Measurements from ENCODE around the gene GPR107.

The GPR107 gene

GRCh38 chr9:130054325-130054786 lies 650 bp downstream of the GPR107 start:
- no peak for DNase-seq (ENCODE audit: low read depth)

DNA sequence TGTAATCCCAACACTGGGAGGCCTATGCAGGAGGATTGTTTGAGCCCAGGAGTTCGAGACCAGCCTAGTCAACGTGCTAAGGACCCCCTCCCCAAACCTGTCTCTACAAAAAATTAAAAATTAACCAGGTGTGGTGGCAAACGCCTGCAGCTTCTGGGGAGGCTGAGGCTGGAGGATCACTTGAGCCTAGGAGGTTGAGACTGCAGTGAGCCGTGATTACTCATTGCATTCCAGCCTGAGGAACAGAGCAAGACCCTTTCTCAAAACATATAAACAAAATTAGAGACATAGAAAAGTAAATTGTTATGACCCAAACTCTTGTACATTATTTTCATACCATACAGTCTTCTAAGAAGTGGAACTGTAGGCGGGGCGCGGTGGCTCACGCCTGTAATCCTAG lies 1.1 kb downstream of the GPR107 start:
- DNase-seq (ENCODE audit: low read depth): no peak

DNA sequence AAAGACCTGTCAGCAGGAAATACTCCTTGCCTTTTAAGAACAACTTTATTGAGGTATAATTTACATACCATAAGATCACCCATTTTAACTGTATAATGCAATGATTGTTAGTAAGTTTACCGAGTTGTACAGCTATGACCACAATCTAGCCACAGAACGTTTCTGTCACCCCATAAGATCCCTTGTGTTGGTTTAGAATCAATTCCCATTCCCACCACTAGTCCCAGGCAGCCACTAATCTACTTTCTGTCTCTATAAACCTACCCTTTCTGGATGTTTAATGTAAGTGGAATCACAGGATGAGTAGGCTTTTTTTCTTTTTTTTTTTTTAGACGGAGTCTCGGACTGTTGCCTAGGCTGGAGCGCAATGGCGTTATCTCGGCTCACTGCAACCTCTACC lies 4.4 kb downstream of the GPR107 start:
- DNase-seq (ENCODE audit: low read depth): no peak

- no peak for DNase-seq (ENCODE audit: low read depth)
These were observed 5.2 kb downstream of the GPR107 start for GRCh38 chr9:130058887-130059286.

- DNase-seq (ENCODE audit: low read depth): no peak
These were observed 6.6 kb downstream of the GPR107 start for GRCh38 chr9:130060296-130060695.

- DNase-seq (ENCODE audit: low read depth): no peak
These were observed 9.0 kb downstream of the GPR107 start for GRCh38 chr9:130062750-130063149.

GRCh38 chr9:130064621-130065020 lies 10.9 kb downstream of the GPR107 start:
- DNase-seq (ENCODE audit: low read depth): no peak

DNA sequence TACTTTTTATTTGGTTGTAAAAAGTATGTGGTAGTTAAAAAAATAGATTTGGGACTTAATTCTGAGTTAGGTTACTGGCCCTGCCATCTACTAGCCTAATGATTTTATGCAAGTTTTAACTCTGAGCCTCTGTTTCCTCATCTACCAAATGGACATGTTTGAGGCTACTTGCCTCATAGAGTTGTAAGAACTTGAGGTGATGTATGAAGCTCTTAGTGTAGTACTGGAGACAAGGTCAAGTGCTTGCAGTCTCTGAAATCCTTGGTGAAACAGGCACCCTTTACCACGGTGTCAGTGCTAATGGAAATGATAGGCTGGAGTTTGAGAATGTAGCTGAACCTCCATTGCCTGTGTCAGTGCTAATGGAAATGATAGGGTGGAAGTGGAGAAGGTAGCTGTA lies 15.3 kb downstream of the GPR107 start:
- DNase-seq (ENCODE audit: low read depth): no peak

DNA sequence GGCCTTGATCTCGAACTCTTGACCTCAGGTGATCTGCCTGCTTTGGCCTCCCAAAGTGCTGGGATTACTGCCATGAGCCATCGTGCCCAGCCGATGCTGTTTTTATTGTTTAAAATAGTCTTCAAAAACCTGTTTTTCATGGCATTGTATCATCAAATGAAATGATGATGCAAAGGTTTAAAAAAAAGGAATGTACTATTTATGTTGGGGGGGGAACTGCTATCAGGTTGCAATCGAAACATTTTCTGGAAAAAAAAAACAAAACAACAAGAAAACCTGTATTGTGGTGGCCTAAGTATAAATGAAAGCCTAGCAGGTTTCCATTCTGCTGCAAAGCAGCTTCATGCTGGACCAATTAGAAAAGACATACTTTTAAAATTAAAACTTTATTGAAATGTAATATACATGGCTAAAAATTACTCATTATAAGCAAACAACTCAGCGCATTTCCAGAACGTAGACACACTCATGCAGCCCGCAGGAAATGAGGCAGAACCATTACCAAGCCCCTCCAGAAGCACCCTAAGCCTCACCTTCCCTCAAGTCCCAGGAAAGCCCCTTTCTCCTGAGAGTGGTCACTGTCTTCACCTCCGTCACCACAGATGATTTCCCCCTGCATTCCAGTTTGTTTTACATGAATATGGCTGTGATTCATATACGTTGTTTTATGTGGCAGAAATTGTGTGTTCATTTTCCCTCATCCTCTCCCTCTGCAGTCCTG lies 19.0 kb downstream of the GPR107 start:
- DNase-seq (ENCODE audit: low read depth): no peak

DNA sequence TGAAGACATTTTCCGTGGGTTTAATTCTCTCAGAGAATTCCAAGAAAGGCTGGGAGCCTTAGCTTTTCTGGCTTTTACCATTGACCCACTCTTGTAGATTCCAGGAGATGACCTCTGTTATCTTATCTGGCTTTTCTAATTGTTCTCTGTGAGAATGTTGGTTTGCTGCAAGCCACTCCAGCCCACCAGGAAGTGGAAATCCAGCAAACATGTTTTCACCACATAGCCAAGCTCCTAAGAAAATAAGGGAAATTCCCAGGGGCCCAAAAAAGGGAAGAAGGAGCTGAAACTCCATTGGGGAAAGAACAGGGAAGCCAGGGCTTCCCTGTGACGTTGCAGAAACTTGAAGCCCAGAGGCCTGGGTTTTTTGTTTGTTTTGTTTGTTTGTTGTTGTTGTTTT lies 19.7 kb downstream of the GPR107 start:
- DNase-seq (ENCODE audit: low read depth): peak; percentile 12

- no peak for DNase-seq (ENCODE audit: low read depth)
These were observed 24.8 kb downstream of the GPR107 start for GRCh38 chr9:130078547-130078946.

DNA sequence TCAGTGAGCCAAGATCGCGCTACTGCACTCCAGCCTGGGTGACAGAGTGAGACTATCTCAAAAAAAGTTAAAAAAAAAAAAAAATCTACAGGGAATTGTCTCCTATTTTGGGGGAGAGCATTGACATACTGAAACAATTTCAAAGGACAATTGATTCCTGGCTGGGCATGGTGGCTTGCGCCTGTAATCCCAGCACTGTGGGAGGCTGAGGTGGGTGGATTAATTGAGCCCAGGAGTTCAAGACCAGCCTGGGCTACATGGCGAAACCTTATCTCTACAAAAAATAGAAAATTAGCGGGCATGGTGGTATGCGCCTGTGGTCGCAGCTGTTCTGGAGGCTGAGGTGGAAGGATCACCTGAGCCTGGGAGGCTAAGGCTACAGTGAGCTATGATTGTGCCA lies 30.6 kb downstream of the GPR107 start:
- DNase-seq (ENCODE audit: low read depth): no peak

DNA sequence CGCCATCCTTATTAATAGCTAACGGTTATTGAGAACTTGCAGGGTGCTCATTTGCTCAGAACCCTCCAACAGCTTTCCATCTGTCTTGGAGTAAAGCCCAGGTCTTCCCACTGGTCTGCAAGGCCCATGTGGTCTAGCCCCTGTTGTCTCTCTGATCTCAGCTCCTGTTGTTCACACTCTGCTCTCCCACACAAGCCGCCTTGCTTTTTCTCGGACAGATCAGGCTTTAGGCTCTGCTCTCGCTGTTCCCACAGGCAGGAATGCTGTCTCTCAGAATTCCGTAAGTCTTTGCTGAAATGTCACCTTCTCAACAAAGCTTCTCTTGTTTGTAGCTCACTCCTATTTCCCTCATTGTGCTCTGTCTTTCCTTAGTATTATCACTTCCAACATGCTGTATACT lies 34.3 kb downstream of the GPR107 start:
- DNase-seq (ENCODE audit: low read depth): no peak

- DNase-seq (ENCODE audit: low read depth): no peak
These were observed 35.4 kb downstream of the GPR107 start for GRCh38 chr9:130089141-130089540.

- no peak for DNase-seq (ENCODE audit: low read depth)
These were observed 37.2 kb downstream of the GPR107 start for GRCh38 chr9:130090915-130091314.

GRCh38 chr9:130092910-130093309 lies 39.2 kb downstream of the GPR107 start:
- no peak for DNase-seq (ENCODE audit: low read depth)

DNA sequence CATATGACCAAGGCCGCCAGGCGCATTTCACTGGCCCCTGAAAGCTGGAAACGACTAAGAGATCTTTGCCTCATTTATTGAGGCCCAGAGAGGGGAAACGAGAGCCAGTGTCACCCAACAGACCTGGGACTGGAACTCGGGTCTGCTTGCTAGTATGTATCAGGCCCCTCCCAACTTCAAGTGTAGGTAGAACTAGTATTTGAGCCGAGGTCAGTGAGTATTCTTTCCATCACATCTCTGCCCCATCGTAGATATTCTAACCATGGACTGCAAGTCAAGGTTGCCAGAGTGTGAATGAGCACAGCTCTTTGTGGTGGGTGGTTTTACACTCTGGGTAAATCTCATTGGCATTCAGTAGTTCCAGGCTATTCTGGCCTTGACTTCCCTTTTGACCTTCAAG lies 42.2 kb downstream of the GPR107 start:
- no peak for DNase-seq (ENCODE audit: low read depth)

DNA sequence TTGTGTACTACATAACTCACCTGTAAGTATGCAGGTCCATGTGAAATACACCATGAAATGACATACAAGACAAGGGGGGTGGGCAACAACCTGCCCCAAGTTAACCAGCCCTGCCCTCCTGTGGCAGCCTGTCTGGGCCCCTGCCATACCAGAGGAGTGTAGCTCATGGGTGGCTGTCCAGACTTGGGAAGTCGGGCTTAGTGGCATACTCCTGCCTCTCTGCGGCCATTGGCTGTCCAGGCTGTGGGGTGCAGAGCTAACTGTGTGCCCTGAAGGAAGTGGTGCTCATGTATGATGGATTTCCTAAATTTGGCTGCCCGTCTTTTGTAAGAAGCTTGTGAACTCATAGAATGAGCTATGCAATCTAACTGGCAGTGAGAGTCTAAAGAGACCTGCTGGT lies 47.0 kb downstream of the GPR107 start:
- DNase-seq (ENCODE audit: low read depth): no peak

GRCh38 chr9:130101915-130102314 lies 48.2 kb downstream of the GPR107 start:
- no peak for DNase-seq (ENCODE audit: low read depth)

- no peak for DNase-seq (ENCODE audit: low read depth)
These were observed 50.9 kb downstream of the GPR107 start for GRCh38 chr9:130104491-130105193.

DNA sequence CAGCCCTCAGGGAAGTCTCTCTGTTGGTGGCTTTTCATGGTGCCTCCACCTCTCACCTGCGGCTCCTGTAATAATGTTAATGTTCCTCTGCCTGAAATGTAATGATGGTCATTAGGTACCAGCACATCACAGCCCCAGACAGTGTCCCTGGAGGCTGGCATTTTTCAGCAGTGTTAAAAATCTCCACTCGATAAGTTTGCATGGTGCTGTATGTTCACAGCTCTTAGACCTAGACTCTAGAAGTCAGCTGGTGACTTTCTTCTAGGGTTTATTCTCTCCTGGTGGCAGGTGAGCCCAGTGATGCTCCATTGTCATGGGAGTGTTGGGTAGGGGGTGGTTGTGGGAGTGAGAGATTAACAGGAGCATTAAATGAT lies 53.1 kb downstream of the GPR107 start:
- DNase-seq (ENCODE audit: low read depth): no peak

DNA sequence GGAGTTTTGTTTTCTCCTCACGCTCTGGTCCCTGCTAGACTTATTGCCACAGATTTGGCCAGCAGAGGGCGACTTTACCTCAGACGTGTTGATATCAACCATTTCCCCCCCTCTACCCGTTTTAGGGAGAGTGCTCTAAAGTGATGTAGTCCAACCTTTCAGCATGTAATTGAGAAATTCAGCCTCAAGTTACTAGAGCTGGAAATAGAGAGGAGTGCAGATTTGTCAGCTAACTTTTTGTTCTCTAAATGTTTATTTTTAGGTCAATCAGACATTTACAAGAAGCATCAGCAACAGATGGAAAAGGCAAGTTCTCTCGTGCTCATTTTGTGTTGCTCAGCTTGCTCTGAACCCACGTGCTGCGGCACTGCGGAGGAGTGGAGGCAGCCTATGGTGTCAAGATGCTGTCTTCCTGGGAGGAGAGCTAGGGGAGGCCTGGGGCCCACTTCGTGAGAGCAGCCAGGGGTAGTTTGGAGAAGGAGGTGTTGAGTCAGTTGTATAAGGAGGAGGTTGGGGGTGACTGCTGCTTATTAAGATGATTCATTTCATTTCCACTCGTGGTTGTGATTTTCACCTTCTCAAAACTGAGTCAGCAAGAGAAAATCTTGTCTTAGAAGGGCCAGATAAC lies 53.6 kb downstream of the GPR107 start:
- peak; percentile 67 for DNase-seq (ENCODE audit: low read depth)

GRCh38 chr9:130107955-130108354 lies 54.2 kb downstream of the GPR107 start:
- DNase-seq (ENCODE audit: low read depth): no peak
